DMS79 treated with DMSO at 0.1 percent for 48 hours (cell line): Measurements from ENCODE around the gene STAC3.

Source experiments
- DNase-seq: peaks from one replicate; lab custom pipeline; 2025; lab: John Stamatoyannopoulos, UW

STAC3 gene

GRCh38 chr12:57222286-57223190, 28.4 kb downstream of the STAC3 start:
- DNase-seq = no peak

DNA sequence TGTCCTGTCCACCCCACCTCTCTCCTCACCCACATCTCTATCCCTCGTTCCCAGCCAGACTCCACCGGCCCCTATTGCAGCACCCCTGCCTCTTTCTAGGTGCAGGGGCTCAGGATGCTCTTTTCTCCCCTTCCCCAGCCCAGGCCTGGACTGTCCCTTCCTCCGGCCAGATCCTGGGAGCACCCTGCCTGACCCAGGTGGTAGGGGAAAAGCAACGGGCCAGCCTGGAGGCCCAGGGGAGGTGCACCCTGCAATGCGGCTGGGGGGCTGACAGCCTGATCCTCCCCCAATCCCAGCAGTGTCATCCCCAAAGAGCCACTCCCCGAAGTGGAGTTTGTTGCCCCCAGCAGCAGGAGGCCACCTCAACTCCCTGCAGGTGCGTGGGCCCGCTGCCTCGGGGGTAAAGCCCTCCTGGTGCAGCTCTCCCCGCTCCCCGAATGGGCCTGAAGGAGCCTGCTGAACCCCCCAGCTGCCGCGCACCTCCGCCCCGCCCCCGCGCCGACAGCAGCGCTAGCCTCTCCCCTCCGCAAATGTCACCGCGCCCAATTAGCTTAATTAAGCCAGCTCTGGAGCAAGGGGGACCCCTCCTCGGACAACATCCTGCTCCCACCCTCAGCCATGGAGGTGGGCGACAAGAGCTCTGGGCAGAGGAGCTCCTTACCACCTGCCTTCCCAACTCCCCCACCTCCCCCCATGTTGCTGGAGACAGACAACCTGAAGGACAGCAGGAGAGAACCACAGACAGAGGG, 29.6 kb downstream of the STAC3 start:
- DNase-seq = no peak

GRCh38 chr12:57220770-57221168, 30.2 kb downstream of the STAC3 start:
- DNase-seq = no peak

- DNase-seq = no peak
Measured at GRCh38 chr12:57219993-57220754, 30.8 kb downstream of the STAC3 start.

- no peak for DNase-seq
Measured at GRCh38 chr12:57219205-57219992, 31.6 kb downstream of the STAC3 start.

DNA sequence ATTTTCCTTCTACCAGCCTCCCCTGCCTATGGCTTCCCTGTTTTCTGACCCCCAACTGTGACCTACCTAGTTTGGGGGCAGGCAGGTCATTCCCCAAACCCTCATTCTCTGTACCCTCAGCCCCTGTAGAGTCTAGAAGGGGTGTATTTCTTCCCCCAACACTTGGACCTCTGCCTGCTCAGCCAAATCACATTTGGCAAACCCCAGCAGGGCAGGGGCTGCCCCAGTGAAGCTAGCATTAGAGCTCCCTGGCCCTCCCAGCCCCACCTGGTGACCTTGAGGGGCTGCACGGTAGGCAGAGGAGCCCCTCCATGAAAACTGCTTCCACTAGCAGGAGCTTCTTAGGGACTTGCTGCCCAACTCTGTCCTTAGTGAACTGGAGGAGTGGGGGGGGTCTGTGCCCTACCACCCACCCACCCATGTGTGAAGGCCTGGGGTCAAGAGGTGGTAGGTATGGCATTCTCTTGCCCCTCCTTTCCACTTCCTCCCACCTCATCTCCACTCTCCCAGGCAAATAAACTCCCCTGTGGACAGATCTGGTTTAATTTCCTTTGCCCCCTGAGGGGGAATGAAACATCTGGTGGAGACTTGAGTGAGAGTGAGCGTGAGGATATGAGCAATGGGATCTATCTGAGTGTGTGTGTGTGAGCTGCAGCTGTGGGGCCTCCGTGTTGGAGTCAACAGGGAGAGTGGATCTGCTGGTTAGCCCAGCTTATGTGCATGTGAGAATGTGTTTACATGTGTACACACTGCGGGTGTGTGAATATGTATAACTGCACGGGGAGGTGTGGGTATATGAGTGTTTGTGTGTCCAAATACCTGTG, 32.7 kb downstream of the STAC3 start:
- DNase-seq = no peak

- peak; percentile 7 for DNase-seq
Measured at GRCh38 chr12:57216921-57217879, 33.8 kb downstream of the STAC3 start.

DNA sequence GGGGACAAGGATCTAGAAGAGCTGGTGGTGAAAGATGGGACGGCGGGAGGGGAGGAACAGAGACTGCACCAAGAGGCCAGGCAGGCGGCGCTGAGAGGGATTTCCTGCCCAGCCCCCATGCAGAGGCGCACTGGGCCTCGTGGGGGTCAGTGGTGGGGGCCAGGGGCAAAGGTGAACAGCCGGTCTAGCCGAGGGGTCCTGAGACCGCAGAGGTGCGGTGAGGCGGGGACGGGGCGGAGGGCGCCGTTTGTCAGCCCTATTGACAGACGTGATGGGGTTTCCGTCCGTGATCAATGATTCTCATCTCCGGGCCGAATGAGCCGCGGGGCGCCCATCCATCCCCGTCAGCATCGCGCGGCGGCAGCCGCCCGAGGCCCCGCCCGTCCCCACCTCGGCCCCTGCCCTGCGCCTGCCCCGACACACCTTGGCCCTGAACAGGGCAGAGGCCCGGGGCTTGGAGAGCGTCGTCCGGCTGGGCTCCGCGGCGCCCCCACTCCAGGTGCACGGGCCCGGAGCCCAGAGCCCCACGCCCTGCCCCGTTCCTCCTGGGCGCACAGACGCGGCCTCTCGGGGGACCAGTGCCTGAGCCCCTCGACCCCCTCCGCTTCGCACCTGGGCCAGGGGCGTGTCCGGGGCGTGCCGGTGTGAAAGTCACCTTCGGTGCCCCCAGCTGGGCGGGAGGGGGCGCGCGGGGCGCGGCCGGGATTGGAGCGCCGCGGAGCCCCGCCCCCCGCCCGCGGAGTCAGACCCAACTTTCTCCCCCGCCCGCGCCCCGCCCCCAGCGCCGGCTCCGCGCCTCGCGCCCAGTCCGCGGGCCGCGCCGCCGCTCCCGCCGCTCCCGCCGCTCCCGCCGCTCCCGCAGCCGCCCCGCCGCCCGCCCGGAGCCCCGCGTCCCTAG, 34.7 kb downstream of the STAC3 start, which contains the start of gene NXPH4:
NXPH4 (plus strand) TSS at position 781 of the 898 bp plus-strand sequence. CDS start 176 bp downstream, outside the sequence.
- no peak for DNase-seq

- no peak for DNase-seq
Measured at GRCh38 chr12:57215668-57216013, 35.3 kb downstream of the STAC3 start.

GRCh38 chr12:57215065-57215464, 35.9 kb downstream of the STAC3 start:
- DNase-seq = no peak

DNA sequence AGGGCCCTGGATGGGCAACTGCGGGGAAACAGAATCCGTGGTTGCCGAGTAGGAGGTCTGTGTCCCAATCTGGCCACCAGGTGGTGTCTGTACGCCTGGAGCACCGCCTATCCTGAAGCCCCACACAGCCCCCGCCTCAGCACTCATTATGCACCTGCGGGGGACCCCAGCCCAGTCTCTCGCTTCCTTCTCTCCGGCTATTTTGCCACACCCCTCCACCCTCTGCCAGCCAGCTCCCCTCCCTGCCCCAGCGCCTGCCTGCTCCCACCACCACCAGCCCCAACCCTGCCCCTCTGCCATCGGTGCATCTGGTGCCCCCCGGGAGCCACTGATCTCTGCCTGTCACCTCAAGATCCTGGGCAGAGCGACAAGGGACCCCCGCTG, 36.6 kb downstream of the STAC3 start:
- peak; percentile 60 for DNase-seq

GRCh38 chr12:57213763-57214397, 37.1 kb downstream of the STAC3 start:
- DNase-seq = no peak

DNA sequence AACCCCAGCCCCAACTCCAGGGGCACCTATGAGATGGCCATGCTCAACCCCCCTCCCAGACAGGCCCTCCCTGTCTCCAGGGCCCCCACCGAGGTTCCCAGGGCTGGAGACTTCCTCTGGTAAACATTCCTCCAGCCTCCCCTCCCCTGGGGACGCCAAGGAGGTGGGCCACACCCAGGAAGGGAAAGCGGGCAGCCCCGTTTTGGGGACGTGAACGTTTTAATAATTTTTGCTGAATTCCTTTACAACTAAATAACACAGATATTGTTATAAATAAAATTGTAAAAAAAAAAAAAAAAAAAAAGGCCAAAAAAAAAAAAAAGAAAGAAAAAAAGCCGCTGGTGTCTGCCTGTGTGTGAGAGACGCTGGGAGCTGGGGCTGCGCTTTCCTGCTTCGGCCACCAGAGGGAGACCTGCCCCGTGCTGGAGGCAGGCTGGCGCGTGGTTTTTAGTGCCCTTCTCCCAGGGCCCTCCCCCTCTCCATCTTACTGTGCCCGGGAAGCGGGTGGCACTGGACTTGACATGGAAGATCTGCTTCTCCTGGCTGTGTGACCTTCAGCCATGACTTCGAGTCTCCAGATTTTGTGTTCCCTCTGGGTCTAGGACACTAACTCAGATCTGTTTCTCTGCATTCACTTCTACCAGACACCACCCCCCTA, 37.8 kb downstream of the STAC3 start:
- DNase-seq = peak; percentile 58

GRCh38 chr12:57212701-57213057, 38.3 kb downstream of the STAC3 start:
- no peak for DNase-seq

DNA sequence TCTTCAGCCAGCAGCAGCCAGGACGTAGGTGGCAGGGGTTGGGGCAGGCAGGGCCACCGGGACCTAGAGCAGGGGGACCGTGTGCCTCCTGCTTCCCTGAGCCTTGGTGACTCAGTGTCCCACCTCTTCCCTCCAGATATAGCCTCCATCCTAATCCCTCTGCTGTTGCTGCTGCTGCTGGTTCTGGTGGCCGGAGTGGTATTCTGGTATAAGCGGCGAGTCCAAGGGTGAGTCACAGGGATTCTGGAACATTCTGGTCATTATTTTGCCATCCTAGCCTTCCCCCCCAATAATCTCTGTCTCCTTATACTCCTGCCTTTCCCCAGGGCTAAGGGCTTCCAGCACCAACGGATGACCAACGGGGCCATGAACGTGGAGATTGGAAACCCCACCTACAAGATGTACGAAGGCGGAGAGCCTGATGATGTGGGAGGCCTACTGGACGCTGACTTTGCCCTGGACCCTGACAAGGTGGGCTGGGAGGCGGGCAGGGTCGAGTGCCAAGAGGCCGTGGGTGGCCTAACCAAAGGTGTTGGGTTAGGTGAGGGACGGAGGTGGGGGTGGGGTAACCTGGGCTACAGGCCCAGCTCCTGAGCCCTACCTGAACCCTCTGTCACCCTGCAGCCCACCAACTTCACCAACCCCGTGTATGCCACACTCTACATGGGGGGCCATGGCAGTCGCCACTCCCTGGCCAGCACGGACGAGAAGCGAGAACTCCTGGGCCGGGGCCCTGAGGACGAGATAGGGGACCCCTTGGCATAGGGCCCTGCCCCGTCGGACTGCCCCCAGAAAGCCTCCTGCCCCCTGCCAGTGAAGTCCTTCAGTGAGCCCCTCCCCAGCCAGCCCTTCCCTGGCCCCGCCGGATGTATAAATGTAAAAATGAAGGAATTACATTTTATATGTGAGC, 38.9 kb downstream of the STAC3 start:
- DNase-seq = no peak

GRCh38 chr12:57210926-57211692, 39.9 kb downstream of the STAC3 start:
- no peak for DNase-seq
